Mucosa of rectum (tissue), 2 donors: ENCODE measurements around the gene PBX1.
"Not testable (repeated sequence)": the region's sequence is repeated elsewhere in the genome, so short reads cannot be mapped to it uniquely, and the experiment has no call there.

Experiments
- H3K27ac ChIP-seq, 2 donors: one replicate each; pipeline ENCODE4 v1.7.0; 2013; ENCODE audit warnings: inconsistent platforms in 2 of 2, low read depth in 2 of 2, low read length in 2 of 2
- H3K27me3 ChIP-seq, 2 donors: one replicate each; pipeline ENCODE4 v1.7.0; 2013; ENCODE audit warnings: low read length in 2 of 2; ENCODE audit not compliant: control insufficient read depth in 2 of 2, insufficient read depth in 2 of 2
- H3K36me3 ChIP-seq, 2 donors: one replicate each; pipeline ENCODE4 v1.7.0; 2013; ENCODE audit warnings: low read length in 2 of 2; ENCODE audit not compliant: control insufficient read depth in 2 of 2, insufficient read depth in 2 of 2
- H3K4me1 ChIP-seq, 2 donors: one replicate each; pipeline ENCODE4 v1.7.0; 2013; ENCODE audit warnings: low read length in 2 of 2, mild to moderate bottlenecking in 1 of 2; ENCODE audit not compliant: control insufficient read depth in 2 of 2, insufficient read depth in 2 of 2
- H3K4me3 ChIP-seq, 2 donors: one replicate each; pipeline ENCODE4 v1.7.0; 2013; ENCODE audit warnings: low read length in 2 of 2
- H3K9ac ChIP-seq, 2 donors: one replicate each; pipeline ENCODE4 v1.7.0; 2013; ENCODE audit warnings: low read length in 2 of 2, low read depth in 1 of 2, mild to moderate bottlenecking in 1 of 2
- H3K9me3 ChIP-seq, 2 donors: one replicate each; pipeline ENCODE4 v1.7.0; 2013; ENCODE audit warnings: low read length in 2 of 2; ENCODE audit not compliant: control insufficient read depth in 2 of 2
- donor health status: healthy.
- donor health status: Normal muscosa, but diverticular disease.

The PBX1 gene

DNA sequence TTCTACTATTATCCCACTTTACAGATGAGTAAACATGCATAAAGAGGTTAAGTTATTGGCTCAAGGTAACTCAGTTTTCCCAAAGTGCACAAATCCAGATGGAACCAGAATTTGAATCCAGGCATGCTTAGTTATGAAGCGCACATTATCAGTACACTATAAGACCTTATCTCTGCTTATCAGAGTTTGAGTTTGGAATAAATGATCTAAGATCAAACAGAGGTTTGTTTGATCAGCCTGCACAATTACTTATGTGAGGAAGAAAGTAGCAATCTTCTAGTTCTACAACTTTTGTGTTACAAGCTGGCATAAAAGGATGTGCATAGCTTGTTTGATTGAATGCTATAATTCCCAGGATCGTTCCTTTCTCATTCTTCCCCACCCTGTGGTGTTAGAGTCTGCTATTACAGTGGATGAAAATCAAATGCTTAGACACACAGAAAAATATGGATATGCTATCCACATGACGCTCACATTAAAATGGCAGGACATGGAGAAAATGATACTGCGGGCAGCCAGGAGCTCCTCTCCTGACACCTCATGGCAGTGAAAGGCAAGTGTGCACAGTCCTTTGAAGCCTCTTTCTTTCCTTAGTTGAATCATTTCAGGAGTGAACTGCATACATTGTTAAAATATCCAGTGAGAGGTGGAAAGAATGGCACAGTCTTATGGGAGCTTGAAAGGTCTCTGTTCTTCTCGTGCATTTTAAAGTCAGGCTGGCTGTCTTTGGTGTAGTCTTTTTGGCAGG is 23.9 kb upstream of the PBX1 start:
- Histone ChIP-seq H3K4me3 (no peak overlapping the region), H3K27ac (no peak overlapping the region)

DNA sequence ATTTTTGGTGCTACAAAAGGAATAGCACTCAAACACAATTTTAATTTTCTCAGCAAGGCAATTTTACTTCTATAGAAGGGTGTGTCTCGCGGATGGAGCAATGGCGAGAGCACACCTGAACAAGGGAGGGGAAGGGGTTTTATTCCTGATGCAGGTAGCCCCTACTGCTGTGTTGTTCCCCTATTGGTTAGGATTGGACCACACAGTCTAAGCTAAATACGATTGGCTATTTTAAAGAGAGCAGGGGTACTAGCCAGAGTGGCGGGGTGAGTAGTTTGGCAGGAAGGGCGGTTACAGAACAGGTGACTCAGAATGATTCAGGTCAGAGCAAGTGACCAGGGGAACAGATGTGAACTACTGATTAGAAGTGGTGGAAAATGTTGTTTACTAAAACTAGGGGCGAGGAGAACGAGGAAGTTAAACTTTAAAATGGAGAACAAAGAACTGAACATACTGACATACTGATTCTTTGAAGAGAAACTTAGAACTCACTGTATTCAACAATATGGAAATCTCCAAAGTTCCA is 6.5 kb upstream of the PBX1 start:
- H3K9ac ChIP-seq, H3K9me3 ChIP-seq, H3K36me3 ChIP-seq, H3K4me3 ChIP-seq, H3K27ac ChIP-seq, H3K4me1 ChIP-seq, H3K27me3 ChIP-seq: not testable (repeated sequence)

More for the DNA sequence above, 23.9 kb upstream of the PBX1 start:
- no peak overlapping the region for H3K9ac ChIP-seq
- H3K4me1 ChIP-seq, result no peaks in the 10 kb centered on the region
- no peaks in the 10 kb centered on the region for H3K36me3 ChIP-seq
- no peaks in the 10 kb centered on the region for H3K9me3 ChIP-seq
- no peaks in the 10 kb centered on the region for H3K27me3 ChIP-seq

DNA sequence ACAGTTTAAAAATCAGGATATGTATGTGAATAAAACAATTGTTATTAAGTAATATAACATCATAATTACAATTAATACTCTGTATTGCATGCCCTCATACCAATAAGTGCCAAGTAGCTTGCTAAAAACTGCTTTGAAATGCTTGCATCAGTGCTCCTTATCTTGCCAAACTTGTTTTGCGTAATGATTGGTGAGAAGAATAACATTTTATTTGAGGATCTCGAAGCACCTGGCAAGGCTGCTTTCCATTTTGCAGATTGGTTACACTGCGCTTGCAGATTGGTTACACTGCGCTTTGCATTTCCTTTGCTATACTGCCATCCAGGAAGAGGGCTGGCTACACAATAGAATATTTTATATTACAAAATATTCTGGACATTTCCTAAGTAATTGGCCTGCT is 1.7 kb upstream of the PBX1 start:
- peaks cover 2 to 4% of the 10 kb centered on the region in 2 donors for H3K9me3 ChIP-seq
- H3K4me1 ChIP-seq, result peaks cover 3 to 7% of the 10 kb centered on the region in 2 donors
- no peak overlapping the region for H3K4me3 ChIP-seq
- H3K27ac ChIP-seq, result no peak overlapping the region
- no peaks in the 10 kb centered on the region for H3K27me3 ChIP-seq
- no peak overlapping the region for H3K9ac ChIP-seq
- H3K36me3 ChIP-seq, result no peaks in the 10 kb centered on the region

DNA sequence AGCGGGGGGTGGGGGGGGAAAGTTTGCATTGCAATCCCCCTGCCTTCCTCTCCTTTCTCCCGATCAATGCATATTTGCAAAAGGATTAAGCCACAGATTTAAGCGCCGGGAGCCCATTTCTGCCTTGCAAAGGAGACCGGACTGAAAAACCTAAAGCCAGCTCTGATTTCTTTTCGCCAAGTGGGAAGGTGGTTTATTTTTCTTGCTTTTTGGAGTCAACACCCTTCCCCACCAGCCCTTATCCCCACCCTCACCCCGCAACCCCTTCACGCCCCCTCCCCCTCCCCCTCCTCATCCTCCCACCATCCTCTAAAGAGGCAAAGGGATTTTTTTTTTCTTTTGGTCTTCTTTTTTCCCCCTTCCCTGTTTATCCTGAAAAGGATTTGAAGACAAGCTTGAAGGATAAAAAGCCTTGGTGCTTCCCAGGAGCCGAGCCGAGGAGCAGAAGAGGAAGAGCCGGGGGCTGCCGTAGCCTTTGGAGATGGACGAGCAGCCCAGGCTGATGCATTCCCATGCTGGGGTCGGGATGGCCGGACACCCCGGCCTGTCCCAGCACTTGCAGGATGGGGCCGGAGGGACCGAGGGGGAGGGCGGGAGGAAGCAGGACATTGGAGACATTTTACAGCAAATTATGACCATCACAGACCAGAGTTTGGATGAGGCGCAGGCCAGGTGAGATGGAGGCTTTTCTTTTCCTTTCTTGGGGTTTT is 513 bp downstream of the PBX1 start:
- Histone ChIP-seq H3K9ac (peak overlapping the region; percentile 67 to 76), H3K27ac (peak overlapping the region; percentile 61 to 66), H3K4me1 (peaks cover 7% of the 10 kb centered on the region in 2 donors), H3K4me3 (peak overlapping the region; percentile 78 to 88), H3K36me3 (no peaks in the 10 kb centered on the region), H3K27me3 (no peaks in the 10 kb centered on the region), H3K9me3 (no peaks in the 10 kb centered on the region)

DNA sequence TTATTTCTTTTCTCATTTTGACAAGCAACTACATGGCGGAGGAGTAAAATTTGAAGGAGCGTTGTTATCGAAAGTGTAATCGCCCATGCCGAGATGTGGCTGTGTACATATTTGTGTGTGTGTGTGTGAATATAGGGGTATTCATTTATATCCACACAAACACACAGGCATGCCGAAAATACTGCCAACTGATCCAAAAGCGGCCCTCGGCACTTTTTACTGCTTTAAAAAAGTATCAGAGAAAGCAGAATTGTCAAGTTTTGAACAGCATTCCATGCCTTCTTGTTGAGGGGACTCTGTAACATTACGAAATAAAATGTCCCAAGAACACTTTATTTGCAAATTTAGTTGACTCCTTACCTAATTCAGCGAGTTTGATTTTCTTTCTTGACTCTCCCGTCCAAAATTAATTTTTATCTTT is 1.1 kb downstream of the PBX1 start:
- Histone ChIP-seq H3K9me3 (no peaks in the 10 kb centered on the region), H3K36me3 (no peaks in the 10 kb centered on the region), H3K27me3 (no peaks in the 10 kb centered on the region), H3K4me1 (peaks cover 7% of the 10 kb centered on the region in 2 donors), H3K27ac (peak overlapping the region; percentile 61 to 66), H3K4me3 (peak overlapping the region; percentile 78 to 88), H3K9ac (peak overlapping the region; percentile 67 to 76)

DNA sequence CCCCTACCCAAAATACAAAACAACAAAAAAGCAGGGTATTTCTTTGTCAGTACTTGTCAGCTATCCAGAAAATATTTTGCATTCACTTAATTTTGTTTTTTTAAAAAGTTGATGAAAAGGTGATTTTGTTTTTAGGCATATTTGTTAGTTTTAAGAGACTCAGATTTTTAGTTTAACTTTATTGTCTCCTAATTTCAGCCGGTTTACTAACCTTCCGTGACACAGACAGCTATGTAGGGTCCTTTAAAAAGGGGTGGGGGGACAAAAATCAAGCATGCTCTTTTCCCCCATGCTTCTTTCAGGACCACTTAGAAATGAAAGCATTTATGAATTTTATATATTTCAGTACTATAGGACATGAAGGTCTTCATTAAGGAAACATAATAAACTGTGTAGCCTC is 1.6 kb downstream of the PBX1 start:
- Histone ChIP-seq H3K9me3 (no peaks in the 10 kb centered on the region), H3K27ac (peak overlapping the region; percentile 61 to 66), H3K4me3 (peak overlapping the region; percentile 78 to 88), H3K27me3 (no peaks in the 10 kb centered on the region), H3K9ac (peak overlapping the region; percentile 67 to 76), H3K4me1 (peaks cover 7% of the 10 kb centered on the region in 2 donors), H3K36me3 (no peaks in the 10 kb centered on the region)

DNA sequence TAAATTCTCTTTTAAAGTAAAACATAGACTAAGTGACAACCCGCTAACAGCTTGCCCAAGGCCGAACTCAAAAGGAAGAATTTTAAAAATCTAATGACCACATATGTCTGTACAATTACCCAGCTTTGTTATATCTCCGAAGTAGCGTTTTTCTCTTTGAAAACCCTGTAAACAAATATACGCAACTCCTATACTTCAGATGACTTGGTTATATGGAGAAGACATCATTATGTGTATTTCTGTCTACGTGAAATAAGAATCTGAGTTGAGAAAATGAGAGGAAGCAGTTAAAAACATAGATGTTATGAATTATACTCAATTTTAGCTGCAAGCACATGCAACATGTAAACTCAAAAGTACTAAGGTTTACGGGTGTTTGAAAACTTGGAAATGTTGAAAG is 2.0 kb downstream of the PBX1 start:
- H3K36me3 ChIP-seq, result no peaks in the 10 kb centered on the region
- H3K9ac ChIP-seq, result peak overlapping the region; percentile 67 to 76
- H3K4me3 ChIP-seq, result peak overlapping the region; percentile 78 to 88
- H3K9me3 ChIP-seq, result no peaks in the 10 kb centered on the region
- H3K4me1 ChIP-seq, result peaks cover 7% of the 10 kb centered on the region in 2 donors
- no peaks in the 10 kb centered on the region for H3K27me3 ChIP-seq
- peak overlapping the region; percentile 61 to 66 for H3K27ac ChIP-seq

DNA sequence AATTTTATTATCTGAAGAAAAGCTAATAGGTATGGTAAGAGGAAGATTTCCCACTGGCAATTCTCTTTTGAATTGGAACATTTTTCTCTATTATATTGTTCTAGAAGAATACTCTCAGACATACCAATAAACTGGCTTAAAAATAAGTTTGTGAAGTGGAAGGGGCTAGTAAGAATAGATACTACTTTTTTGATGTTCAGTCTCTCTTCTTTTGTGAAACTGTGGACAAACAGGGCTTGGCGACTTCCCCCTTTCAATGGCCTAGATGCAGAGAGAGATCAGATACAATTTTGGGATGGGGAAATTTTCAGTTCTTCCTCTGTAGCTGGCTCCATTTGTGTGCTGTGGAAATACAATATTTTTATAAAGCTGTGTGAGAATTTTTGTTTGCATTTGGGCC is 2.5 kb downstream of the PBX1 start:
- Histone ChIP-seq H3K4me1 (peaks cover 7% of the 10 kb centered on the region in 2 donors), H3K9ac (peak overlapping the region in 1 of 2 donors; percentile 76), H3K27ac (peak overlapping the region in 1 of 2 donors; percentile 66)

DNA sequence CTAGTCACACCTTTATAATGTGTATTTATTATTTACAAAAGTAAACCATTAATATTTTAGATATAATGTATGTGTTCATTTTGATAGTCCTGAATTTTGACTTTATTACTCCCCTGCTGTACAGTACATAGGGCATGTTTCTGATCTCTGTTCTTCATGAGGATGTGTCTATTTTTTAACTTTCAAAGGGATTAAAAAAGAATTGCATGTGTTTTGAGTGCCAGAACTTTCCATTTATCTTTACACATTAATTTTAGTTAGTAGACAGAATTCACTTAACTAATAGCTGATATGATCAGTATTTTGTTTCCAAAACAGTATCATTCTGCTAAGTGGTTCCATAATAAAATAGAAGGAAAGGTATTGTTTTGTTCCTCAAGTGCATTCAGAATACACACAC is 3.1 kb downstream of the PBX1 start:
- Histone ChIP-seq H3K9ac (no peak overlapping the region), H3K4me3 (peak overlapping the region; percentile 47 to 88), H3K27me3 (no peaks in the 10 kb centered on the region), H3K4me1 (peaks cover 7% of the 10 kb centered on the region in 2 donors), H3K9me3 (no peaks in the 10 kb centered on the region), H3K36me3 (no peaks in the 10 kb centered on the region), H3K27ac (no peak overlapping the region)

More for the DNA sequence above, 2.5 kb downstream of the PBX1 start:
- Histone ChIP-seq H3K36me3 (no peaks in the 10 kb centered on the region), H3K27me3 (no peaks in the 10 kb centered on the region), H3K4me3 (peak overlapping the region; percentile 34 to 88), H3K9me3 (no peaks in the 10 kb centered on the region)

DNA sequence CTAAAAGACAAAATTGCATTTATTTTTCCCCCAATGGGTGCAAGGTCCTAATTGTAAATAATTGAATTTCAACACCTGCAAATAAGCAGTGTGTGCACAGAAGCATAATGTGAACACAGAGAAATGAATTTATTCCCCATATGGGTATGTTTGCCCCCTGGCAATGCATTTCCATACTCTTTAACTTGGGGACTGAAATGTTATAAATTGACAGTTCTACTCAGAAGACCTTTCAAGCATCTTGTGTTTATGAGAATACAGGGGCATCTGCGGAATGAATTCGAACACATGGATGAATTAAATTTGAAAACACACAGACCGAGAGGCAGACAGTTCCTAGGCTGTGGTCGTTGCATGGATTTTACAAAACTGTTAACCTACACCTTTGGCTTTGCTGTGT is 3.5 kb downstream of the PBX1 start:
- Histone ChIP-seq H3K4me3 (peak overlapping the region; percentile 47 to 88), H3K4me1 (peaks cover 7% of the 10 kb centered on the region in 2 donors), H3K27ac (peak overlapping the region in 1 of 2 donors; percentile 42), H3K9me3 (no peaks in the 10 kb centered on the region), H3K9ac (no peak overlapping the region), H3K36me3 (no peaks in the 10 kb centered on the region), H3K27me3 (no peaks in the 10 kb centered on the region)
